Measurements from ENCODE around the gene NAT8L. TPM values are rescaled to one million over a fixed set of nuclear protein-coding genes. Genes with fewer than 3 reads are reported as not detected.

NAT8L gene
- total RNA-seq, 1 experiment from 2014 or later: 3.0 TPM

DNA sequence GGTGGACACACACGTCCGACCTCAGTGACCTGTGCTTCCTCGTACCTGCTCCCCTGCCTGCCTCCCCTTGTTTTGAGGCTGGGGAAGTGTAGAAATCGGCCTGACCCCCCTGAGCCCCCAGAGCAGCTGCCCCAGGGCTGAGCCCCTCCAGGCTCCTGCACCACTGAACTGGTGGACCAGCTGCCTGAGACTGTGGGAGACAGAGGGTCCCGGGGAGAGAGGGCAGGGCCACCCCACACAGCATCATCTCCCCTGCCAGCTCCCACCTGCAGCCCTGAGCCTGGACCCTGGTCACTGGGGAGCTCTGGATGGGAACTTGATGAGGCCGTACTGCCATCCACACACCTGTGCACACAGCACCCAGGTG, 15.0 kb upstream of the NAT8L start:
- no peak for DNase-seq (ENCODE audit: low read depth)
- in situ Hi-C loops (cut with HindIII; ENCODE audit: low pct_unique_long_range_greater_than_20kb, low sequenced_read_pairs): no loop called here

DNA sequence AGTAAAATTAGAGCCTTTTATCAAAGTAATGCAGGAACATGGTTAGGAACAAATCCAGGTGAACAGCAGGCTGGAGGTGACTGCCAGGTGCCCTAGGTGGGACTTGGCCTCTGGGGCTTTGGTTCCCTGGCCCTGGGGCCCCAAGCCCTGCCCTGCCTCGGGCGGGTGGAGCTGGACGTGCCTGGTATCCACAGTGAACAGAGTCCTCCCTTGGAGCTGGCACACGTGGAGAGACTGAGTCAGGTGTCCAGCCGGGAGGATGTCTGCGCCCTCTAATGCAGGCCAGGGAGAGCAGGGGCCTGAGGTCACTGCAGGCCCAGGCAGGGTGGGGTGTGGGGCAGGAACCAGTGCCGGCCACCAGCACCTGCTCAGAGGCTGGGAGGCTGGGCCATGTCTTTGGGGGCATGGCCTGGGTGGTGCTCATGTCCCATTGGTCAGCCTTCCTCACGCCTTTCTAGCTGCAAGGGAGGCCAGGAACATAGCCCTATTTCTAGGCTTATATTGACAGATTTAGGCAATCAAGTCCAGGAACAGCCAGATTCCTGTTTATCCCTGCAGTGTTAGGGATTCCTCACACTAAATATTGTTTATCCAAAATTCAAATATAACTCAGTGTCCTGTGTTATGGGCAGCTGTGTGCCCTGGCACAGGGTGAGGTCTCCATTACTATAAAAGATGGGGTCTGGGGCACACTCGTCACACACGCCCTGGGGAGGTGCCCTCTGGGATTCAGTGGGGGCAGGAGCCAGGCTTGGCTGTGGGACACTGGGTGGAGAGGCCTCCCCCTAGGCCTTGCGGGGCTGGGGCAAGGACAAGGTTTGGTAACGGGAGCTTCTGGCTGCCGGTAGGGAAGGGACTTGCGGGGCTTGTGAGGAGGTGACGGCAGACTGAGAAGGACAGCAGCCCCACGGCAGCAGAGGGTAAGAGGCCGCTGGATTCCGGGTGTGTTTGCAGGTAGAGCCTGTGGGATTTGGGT, 14.3 kb upstream of the NAT8L start:
- in situ Hi-C loops (cut with HindIII; ENCODE audit: low pct_unique_long_range_greater_than_20kb, low sequenced_read_pairs): no loop called here
- DNase-seq (ENCODE audit: low read depth): no peak

DNA sequence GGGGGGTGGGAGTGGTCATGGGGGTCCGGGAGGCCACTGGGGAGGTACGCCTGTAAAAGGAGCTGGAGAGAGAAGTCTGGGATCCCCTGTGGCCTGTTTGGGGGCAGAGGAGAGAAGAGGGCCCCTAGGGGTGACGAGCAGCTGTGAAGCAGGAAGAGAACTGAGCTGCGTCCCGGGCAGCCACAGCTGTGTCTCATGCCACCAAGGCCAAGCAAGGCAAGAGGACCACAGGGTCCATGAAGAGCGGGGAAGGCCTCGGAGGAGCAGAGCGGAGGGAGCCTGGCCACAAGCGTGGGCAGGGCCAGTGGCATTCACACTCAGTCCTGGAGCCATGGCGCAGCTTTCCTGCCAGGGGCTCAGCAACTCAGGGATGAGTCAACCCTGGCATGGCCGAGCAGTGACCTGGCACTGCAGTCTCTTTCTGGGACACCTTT, 13.6 kb upstream of the NAT8L start:
- in situ Hi-C loops (cut with HindIII; ENCODE audit: low pct_unique_long_range_greater_than_20kb, low sequenced_read_pairs): no loop called here
- DNase-seq (ENCODE audit: low read depth): peak; percentile 12

DNA sequence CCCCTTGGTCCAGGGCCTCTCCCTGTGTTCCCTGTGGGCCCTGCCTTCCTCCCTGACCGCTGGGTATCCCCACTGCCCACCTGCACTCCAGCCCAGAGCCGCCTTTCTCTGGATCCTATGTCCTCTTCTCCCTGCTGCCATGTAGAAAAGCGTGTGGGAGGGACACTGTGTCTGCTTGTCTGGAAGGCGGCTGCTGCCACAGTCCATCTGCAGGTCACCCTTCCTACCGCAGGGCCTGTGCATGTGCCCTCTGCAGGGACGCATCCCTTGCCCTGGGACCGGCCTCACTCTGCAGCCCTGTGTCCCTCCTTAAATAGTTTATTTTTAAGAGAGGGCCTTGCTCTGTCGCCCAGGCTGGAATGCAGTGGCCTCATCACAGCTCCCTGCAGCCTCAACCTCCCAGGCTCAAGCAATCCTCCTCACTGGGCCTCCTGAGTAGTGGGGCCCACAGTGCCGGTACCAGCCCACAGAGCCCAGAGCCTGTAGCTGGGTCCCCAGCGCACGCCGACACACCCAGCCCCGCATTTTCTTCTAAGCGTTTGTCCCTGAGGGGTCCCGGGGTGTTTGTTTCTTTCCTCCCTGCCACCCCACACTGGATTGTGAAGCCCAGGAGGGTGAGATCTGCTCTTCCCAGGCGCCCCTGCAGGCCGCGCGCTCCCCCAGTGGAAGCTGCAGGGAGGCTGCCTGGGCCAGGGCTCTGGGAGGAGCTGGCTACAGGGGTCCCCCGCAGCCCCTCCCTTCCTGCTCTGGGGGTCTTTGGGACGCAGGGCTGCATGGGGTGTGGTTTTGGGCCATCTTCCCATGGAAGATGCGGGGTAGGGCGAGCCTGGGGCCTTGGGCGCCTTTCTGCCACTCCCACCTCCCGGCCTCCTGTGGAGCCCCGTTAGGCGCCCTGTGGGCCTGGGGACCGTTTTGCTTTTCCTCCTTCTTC, 12.8 kb upstream of the NAT8L start:
- in situ Hi-C loops (cut with HindIII; ENCODE audit: low pct_unique_long_range_greater_than_20kb, low sequenced_read_pairs): no loop called here
- DNase-seq (ENCODE audit: low read depth): no peak

DNA sequence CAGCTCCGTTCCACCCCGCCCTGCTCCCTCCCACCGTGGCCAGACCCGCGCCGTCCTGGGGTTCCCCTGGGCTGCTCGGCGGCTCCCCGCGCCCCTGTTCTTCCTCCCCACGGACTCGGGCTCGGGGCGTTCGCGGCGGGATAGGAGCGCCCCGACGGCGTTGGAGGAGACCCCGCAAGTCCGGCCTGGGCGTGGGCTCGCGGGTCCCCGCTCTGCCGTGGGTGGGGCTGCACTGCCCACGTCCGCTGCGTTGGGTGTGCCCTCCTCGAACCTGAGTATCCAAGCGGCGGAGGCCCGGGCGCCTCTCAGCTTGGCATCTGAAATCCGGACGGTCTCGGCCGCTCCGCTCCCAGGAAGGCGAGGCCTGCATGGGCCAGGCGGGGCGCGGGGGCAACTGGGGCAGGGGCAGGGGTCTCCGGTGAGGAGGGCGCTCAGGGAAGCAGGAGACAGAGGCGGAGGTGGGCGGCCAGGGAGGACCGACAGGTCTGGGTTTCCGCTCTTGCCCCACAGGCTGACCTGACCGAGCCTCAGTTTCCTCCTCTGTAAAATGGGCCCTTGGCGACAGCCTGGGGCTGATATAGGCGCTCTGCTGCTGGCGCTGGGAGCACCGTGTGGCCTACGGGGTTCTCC, 12.0 kb upstream of the NAT8L start:
- no peak for DNase-seq (ENCODE audit: low read depth)
- in situ Hi-C loops (cut with HindIII; ENCODE audit: low pct_unique_long_range_greater_than_20kb, low sequenced_read_pairs): no loop called here

DNA sequence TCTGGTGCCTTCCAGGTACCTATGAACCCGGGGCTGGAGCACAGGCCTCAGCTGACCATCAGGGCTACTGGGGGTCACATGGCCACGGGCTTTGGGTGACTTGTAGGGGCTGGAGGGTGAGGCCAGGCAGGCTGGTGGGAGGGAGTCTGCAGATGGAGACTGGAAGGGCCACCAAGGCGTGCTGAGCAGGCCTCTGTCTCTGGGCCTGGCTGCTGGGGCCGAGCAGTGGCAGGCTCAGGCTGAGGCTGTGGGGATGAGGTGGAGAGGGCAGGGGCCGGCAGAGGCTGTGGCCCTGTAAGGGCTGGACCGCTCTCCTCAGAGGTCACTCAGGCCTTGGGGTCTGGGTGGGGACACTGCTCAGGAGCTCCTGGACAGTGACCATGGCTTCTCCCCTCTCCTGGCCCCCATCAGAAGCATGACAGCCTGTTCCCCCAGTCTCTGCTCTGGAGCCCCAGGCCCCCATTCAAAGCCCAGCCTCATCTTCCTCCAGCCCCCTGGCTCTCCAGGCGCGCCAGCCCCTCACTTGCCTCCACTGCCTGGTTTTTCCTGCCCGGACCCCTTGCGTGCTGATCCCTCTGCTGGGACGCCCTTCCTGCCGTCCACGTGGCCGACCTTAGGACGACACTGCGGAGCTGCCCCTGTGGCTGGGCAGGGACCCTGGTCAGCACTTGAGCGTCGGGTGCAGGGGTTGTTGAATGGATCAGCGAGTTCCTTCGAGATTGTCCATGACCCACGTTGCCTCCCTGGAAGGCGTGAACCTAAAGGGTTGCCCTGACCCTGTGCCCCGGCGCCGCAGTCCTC, 11.1 kb upstream of the NAT8L start:
- in situ Hi-C loops (cut with HindIII; ENCODE audit: low pct_unique_long_range_greater_than_20kb, low sequenced_read_pairs): no loop called here
- no peak for DNase-seq (ENCODE audit: low read depth)

DNA sequence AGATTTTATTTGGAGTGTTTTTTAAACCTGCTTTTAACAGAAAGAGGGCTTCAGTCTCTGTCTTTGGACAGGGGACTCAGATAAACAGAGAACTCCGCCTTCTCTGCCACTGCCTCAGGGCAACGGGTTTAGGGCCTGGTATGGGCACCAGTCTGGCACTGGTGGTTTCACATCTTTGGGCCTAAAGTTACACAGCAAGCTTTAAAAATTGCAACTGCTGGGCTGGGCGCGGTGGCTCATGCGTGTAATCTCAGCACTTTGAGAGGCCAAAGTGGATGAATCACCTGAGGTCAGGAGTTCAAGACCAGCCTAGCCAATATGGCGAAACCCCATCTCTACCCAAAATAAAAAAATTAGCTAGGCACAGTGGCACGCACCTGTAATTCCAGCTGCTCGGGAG, 10.3 kb upstream of the NAT8L start:
- DNase-seq (ENCODE audit: low read depth): peak; percentile 10
- in situ Hi-C loops (cut with HindIII; ENCODE audit: low pct_unique_long_range_greater_than_20kb, low sequenced_read_pairs): no loop called here

DNA sequence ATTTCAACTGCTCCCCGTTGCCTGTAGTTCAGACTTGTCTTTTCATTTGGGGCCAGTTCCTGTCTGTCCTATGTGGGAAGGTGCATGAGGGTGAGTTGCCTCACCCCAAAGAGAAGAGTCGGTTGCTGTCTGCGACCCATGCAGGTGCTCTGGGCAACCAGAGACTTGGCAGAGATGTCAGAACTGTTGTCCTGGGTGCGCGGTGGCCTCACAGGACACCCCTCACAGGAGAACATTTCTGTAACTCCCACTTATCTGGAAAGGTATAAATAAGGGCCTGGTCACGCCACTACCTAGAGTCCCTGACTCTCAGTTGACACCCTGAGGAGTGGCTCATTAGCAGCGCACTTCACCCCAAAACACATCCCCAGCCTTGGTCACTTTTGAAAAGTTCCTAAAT, 9.7 kb upstream of the NAT8L start:
- in situ Hi-C loops (cut with HindIII; ENCODE audit: low pct_unique_long_range_greater_than_20kb, low sequenced_read_pairs): no loop called here

DNA sequence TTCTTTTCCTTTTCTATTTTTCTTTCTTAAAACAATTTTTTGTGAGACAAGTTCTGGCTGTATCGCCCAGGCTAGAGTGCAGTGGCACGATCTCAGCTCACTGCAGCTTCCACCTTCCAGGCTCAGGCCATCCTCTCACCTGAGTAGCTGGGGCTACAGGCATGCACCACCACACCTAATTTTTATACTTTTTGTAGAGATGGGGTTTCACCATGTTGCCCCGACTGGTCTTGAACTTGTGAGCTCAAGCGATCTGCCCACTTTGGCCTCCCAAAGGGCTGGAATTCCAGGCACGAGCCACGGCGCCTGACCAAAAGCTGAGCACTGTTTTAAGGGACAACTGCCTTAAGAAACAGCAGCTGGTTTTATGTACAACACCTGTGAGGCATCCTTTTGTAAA, 9.3 kb upstream of the NAT8L start:
- in situ Hi-C loops (cut with HindIII; ENCODE audit: low pct_unique_long_range_greater_than_20kb, low sequenced_read_pairs): no loop called here
- no peak for DNase-seq (ENCODE audit: low read depth)

More for the DNA sequence above, 9.7 kb upstream of the NAT8L start:
- DNase-seq (ENCODE audit: low read depth): no peak

DNA sequence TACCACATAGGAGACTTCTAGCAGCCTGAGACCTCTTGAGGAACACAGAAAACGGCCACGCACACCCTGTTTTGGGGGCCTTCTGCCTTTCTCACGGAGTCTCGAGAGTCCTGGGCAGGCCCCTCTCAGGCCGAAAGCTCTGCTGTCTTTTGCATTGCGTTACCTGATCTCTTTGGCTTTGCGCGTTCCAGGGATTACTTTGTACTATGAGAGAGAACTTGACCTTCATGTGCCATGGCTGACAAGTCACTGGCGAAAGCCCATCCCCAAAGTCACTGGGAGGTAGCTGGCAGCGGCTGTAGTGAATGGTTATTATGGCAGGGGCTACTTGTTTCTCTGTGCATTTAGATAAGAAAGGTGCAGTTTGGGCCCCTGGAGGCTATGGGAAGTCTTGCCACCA, 8.0 kb upstream of the NAT8L start:
- in situ Hi-C loops (cut with HindIII; ENCODE audit: low pct_unique_long_range_greater_than_20kb, low sequenced_read_pairs): no loop called here
- DNase-seq (ENCODE audit: low read depth): no peak

DNA sequence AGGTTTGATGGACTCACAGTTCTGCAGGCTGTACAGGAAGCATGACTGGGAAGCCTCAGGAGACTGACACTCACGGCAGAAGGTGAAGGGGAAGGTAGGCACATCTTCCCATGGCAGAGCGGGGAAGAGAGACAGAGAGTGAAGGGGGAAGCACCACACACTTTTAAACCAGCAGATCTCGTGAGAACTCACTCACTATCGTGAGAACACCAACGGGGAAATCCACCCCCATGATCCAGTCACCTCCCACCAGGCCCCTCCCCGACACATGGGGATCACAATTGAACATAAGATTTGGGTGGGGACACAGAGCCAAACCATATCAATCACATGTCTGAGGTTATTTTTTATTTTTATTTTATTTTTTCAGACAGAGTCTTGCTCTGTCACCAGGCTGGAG, 4.9 kb upstream of the NAT8L start:
- no peak for DNase-seq (ENCODE audit: low read depth)
- in situ Hi-C loops (cut with HindIII; ENCODE audit: low pct_unique_long_range_greater_than_20kb, low sequenced_read_pairs): no loop called here

DNA sequence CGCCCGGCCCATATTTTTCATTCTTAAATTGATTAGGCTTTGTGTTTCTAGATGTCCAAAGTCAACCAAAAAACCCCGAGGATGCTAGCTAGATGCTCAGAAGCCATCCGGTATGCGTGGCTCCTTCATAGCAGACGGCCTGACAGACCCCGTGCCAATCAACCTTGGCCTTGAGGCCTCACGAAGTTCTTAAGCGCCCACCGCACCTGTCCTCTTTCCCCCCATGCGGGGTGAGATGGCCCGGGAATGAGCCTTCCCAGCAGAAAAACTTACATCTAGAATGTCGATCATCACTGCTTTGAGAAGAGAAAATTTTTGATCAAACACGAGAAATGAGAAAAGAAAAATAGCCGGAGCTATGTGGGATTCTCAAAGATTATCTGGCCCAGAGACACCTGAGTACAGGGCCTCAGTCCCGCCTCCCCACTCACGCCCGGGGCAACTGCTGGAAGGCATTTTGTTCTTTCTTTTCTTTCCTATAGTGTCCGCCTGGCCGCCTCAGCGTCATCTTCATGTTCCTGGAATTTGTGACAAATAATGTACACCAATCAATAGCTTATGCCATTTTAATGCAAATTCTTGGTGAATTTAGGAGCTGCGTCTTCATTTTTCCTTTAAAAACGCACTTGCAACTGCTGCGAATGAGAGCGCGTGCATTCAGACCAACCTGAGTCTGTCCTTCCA, 1.6 kb upstream of the NAT8L start:
- no peak for DNase-seq (ENCODE audit: low read depth)
- in situ Hi-C loops (cut with HindIII; ENCODE audit: low pct_unique_long_range_greater_than_20kb, low sequenced_read_pairs): no loop called here

DNA sequence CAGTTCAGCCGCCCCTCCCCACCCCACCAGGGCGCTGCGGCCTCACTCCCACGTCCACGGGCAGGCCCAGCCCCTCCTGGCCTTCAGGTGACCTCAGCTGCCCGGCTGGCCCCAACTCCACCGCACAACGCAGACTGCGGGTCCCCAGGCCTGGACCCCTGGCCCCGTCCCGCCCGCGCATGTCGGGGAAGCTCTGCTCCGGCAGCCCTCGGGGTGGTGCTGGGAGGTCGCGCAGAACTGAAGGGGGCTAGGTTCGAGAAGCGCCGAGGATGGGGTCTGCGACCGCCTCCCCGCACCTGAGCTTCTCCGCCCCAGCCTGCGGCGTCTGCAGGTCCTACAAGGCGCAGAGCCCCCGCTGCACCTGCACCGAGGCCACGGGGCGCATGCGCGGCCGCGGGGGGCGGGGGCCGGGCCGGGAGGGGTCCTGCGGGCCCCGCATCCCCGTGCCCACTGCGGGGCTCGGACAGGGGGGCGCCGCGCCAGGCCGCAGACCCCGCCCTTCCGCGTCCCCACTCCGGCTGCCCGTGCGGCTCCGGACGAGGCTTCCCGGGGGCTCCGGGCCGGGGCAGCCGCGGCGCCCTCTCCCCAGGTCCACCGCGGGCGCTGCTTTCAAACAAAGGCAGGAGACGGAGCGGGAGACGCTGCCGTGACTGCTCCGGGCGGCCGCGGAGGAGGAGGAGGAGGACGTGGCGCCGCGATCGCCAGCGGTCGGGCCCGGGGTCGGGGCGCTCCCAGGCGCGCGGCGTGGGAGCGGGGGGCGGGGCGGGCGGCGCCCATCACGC, 672 bp upstream of the NAT8L start:
- in situ Hi-C loops (cut with HindIII; ENCODE audit: low pct_unique_long_range_greater_than_20kb, low sequenced_read_pairs): no loop called here
- DNase-seq (ENCODE audit: low read depth): no peak

DNA sequence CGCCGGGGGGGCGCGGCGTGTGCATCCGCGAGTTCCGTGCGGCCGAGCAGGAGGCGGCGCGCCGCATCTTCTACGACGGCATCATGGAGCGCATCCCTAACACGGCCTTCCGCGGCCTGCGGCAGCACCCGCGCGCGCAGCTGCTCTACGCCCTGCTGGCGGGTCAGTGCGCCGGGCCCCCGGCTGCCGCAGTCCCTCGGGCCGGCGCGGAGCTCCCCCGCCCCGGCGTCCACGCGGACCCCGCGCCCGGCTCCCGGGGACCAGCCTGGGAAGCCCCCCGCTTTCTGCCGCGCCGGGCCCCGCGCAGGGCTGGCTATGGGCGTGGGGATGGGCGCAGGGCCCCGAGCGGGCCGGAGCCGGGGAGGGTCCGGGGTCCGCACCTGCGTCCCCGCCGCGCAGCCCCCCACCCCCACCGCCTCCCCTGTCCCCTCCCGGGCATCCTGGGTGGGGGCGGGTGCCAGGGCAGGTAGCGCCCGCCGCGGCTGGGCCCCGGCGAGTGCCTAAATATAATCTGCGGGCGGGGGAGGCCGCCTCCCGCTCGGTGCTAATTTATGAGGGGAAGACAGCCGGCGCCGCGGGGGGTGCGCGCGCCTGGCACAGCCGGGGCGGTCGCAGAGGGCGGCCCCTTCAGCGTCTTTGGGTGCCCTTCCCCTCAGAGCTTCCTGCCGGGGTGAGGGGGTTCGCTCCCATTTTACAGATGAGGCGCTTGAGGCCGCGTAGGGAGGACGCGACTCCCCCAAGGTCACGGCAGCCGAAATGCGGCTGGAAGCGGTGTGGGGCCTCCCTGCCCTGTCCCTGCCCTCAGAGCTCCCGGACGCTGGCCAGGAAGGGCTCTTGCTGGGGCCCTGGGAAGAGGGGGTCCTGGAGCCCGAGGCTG, 837 bp downstream of the NAT8L start:
- in situ Hi-C loops (cut with HindIII; ENCODE audit: low pct_unique_long_range_greater_than_20kb, low sequenced_read_pairs): no loop called here
- no peak for DNase-seq (ENCODE audit: low read depth)

DNA sequence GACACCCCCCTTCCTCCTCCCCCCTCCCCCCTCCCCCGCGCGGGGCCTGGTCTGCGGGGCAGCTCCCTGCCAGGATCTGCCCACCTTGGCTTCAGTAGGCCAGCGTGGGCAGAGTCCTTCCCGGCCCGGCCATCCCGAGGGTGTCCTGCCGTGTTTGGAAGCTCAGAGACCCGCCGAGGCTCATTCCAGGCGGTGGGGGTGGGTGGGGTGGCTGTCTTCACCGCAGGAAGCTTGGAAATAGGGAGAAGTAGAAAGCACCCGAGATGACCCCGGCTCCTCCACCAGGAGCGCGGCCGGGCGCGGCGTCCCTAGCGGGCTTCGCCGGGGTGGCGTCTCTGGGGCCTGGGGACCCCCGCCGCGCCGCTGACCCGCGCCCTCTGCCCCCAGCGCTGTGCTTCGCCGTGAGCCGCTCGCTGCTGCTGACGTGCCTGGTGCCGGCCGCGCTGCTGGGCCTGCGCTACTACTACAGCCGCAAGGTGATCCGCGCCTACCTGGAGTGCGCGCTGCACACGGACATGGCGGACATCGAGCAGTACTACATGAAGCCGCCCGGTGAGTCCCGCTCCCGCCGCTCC, 1.6 kb downstream of the NAT8L start:
- no peak for DNase-seq (ENCODE audit: low read depth)
- in situ Hi-C loops (cut with HindIII; ENCODE audit: low pct_unique_long_range_greater_than_20kb, low sequenced_read_pairs): no loop called here
